ENCODE data around the gene ZNF668.

DNA sequence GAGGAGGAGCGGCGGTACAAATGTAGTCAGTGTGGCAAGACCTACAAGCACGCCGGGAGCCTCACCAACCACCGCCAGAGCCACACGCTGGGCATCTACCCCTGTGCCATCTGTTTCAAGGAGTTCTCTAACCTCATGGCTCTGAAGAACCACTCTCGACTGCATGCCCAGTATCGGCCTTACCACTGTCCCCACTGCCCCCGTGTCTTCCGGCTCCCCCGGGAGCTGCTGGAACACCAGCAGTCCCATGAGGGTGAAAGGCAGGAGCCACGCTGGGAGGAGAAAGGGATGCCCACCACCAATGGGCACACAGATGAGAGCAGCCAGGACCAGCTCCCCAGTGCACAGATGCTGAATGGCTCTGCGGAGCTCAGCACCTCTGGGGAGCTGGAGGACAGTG lies 3.0 kb upstream of the ZNF668 start:
- TF ChIP-seq FOSL1 (IDR thresholded peaks at IDR 0.05; ENCODE audit: insufficient read depth, low read depth, low read length) (no peak), RFX5 (IDR thresholded peaks at IDR 0.05; ENCODE audit: borderline replicate concordance, low read depth, low read length) (no peak), EZH2 (IDR thresholded peaks at IDR 0.05; ENCODE audit: low read depth, low read length, severe bottlenecking) (no peak)
- TF ChIP-seq, protein P1, sequence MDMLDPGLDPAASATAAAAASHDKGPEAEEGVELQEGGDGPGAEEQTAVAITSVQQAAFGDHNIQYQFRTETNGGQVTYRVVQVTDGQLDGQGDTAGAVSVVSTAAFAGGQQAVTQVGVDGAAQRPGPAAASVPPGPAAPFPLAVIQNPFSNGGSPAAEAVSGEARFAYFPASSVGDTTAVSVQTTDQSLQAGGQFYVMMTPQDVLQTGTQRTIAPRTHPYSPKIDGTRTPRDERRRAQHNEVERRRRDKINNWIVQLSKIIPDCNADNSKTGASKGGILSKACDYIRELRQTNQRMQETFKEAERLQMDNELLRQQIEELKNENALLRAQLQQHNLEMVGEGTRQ (IDR thresholded peaks at IDR 0.05; ENCODE audit: low read length) = no peak
- TF ChIP-seq, protein P2, sequence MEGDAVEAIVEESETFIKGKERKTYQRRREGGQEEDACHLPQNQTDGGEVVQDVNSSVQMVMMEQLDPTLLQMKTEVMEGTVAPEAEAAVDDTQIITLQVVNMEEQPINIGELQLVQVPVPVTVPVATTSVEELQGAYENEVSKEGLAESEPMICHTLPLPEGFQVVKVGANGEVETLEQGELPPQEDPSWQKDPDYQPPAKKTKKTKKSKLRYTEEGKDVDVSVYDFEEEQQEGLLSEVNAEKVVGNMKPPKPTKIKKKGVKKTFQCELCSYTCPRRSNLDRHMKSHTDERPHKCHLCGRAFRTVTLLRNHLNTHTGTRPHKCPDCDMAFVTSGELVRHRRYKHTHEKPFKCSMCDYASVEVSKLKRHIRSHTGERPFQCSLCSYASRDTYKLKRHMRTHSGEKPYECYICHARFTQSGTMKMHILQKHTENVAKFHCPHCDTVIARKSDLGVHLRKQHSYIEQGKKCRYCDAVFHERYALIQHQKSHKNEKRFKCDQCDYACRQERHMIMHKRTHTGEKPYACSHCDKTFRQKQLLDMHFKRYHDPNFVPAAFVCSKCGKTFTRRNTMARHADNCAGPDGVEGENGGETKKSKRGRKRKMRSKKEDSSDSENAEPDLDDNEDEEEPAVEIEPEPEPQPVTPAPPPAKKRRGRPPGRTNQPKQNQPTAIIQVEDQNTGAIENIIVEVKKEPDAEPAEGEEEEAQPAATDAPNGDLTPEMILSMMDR (IDR thresholded peaks at IDR 0.05; ENCODE audit: control extremely low read depth in 1 of 3, insufficient read depth in 1 of 3, low read depth in 1 of 3, low read length in 3 of 3) = no peak
